Stimulated activated CD4-positive, alpha-beta T cell treated with anti-CD3 and anti-CD28 coated beads, Interleukin-12 subunit alpha, Interleukin-12 subunit beta, amount 100 ng/mL, for 24 hours (primary cell): ENCODE results near the gene GGTLC3.
A peak's percentile ranks its signal among the peaks of the same experiment; 100 is the strongest.
"Not testable (repeated sequence)": the region's sequence is repeated elsewhere in the genome, so short reads cannot be mapped to it uniquely, and the experiment has no call there.

ENCODE experiments used
- DNase-seq, 2 experiments: peaks; one replicate each; pipeline ENCODE4 v3.0.0-alpha.2; 2020; ENCODE audit warnings: low read depth in 2 of 2

GGTLC3 gene

GRCh38 chr22:18518061-18518460 lies at the start of gene GGTLC3:
Gene GGTLC3 (minus strand): TSS chr22:18518161. CDS start chr22:18517897, 264 bp downstream.
- DNase-seq: not testable (repeated sequence)

GRCh38 chr22:18560099-18560974 lies 42.4 kb upstream of the GGTLC3 start:
- not testable (repeated sequence) for DNase-seq

GRCh38 chr22:18558939-18559338 lies 41.0 kb upstream of the GGTLC3 start:
- not testable (repeated sequence) for DNase-seq

DNA sequence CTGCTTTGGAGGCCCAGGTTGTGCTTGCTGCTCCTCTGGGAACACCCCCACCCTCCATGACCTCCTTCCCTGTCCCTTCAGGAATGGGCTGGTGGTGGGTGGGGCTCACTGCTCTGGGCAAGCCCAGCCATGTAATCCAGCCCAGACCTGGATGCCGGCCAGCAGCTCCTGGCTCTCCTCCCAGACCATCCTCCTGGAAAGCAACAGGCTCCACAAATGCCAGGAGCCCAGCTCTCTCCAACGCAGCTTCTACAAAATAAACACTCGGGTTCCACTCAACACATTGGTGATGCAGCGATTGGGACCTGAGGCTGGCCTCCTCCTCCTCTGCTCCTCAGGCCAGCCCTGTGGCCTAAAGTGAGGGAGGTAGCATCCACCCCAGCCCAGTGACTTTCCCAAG lies 40.6 kb upstream of the GGTLC3 start:
- not testable (repeated sequence) for DNase-seq

DNA sequence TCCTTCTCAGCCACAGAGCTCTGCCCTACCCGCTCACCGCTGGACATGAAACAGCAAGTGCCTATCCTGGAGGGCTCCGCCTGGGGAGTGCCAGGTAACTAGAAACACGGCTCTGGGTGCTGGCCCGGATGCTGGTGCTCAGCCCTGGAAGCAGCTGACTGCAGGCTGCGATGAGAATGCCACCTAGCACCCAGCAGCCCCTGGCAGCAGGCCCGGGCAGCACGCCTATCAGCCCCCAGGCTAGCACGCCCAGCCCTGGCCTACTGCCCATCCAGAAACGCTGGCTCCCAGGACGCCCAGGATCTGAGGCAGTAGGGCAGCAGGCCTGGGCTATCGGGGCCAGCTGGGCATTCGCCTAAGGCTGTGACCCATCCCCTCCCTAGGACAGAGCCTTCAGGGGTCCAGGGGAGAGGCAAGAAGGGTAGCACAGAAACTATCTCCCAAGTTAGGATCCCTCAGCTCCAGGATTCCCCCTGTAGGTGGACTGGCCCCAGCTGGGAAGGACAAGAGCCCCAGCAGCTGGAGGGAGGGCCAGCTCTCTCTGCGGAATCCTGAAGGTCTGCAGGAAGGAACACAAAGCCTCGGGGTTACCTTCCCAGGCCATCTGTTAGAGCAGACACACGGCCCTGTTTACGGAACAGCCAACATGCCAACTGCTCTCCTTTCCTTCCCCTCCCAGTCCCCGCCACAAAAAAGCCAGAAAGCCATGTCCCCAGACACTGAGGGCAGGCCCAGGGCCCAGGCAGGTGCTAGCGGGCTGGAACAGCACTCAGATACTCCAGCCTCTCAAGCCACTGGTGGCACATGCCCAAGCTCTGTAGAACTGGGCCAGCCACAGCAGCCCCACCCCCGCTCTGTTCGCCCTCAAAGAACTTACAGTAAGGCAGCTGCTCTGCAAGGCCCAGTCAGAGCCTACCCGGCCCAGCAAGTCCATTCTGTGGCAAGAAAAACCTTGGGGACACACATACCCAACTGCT lies 36.6 kb upstream of the GGTLC3 start:
- not testable (repeated sequence) for DNase-seq

DNA sequence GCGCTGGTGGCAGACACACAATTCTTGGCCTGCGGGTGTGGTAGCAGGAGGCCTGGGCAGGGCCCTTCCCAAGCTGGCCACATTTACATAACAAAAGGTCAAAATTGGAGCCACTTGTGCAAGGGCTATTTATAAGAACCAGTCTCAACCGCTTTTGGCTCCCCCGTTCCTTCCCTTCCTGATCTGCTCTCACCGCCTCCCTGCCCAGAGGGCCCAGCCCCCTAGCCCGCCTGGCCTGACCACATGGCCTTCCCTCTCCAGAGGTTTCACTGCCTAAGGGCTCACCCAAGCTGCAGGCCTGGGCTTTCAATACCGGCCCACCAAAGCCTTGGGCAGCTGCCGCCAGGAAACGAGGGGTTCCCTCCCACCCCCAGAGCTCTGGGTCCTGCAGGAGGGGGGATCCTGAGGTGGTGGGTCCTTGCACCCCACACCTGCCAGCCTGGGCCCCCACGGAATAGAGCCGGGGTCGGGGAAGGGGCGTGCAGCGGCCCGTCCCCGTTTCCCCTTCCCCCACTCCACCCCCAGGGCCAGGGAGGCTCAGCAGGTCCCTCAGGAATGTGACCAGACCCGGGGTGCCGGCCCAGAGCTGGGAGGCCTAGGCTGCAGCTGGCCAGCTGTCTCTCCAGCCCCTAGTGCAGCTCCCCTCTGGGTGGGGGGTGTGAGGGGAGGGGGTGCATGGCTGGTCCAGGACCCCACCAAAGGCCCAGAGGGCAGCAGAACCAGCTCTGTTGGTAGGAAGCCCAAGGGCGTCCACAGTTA lies 35.1 kb upstream of the GGTLC3 start:
- DNase-seq: not testable (repeated sequence)

DNA sequence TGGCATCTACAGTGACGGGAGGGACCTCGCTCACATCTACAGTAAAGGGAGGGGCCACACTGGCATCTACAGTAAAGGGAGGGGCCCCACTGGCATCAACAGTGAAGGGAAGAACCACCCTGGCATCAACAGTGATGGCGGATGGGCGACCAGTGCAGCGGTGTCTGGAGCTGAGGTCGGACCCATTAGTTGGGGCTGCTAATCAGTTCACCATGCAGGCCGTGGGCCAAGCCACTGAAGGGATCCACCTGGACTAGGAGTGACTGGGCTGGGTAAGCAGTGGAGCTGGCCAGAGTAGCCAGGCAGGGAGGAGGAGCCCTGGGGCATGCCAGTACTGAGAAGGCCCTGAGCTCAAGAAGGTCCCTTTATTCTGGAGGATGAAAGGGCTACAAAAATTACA lies 33.1 kb upstream of the GGTLC3 start:
- DNase-seq: not testable (repeated sequence)

GRCh38 chr22:18549458-18550179 lies 31.7 kb upstream of the GGTLC3 start:
- DNase-seq: not testable (repeated sequence)

GRCh38 chr22:18544615-18545014 lies 26.7 kb upstream of the GGTLC3 start:
- DNase-seq: not testable (repeated sequence)

- DNase-seq: not testable (repeated sequence)
Measured at GRCh38 chr22:18543400-18543799, 25.4 kb upstream of the GGTLC3 start.

DNA sequence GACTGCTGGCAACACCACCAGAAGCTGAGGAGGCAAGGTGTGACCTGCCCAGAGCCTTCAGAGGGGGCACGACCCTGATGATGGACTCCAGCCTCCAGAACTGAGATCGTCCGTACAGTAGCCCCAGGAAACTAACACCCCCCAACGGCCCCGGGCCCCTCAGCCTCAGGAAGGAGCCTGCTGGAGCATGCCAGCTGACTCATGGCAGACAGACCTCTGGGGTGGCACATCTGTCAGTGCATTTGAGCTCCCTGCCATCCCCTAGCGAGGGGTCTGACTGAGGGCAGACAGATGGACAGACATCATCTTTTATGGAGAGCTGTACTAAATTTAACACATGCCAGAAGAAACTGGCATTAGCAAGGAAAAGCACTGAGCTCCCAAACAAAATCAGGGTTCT lies 22.0 kb upstream of the GGTLC3 start:
- not testable (repeated sequence) for DNase-seq

DNA sequence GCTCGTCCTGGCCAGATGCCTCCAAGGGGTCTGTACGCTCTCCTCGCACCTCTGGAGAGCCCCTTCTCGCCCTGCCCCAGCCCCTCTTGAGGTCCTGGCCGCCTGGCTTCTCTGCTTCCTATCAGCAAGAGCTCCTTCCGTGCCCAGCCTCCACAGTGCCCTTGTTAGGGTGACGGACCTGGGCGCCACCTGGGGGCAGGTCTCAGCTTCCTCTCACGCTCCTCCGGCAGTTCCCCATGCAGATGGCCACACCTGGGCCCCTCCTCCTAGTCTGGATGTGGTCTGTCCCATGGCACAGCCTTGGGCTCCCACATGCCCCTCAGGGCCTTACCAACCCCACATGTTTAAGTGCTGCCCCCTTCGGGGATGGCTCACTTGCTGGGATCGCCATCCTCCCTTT lies 16.4 kb upstream of the GGTLC3 start:
- not testable (repeated sequence) for DNase-seq

- DNase-seq: not testable (repeated sequence)
Measured at GRCh38 chr22:18533633-18534032, 15.7 kb upstream of the GGTLC3 start.

DNA sequence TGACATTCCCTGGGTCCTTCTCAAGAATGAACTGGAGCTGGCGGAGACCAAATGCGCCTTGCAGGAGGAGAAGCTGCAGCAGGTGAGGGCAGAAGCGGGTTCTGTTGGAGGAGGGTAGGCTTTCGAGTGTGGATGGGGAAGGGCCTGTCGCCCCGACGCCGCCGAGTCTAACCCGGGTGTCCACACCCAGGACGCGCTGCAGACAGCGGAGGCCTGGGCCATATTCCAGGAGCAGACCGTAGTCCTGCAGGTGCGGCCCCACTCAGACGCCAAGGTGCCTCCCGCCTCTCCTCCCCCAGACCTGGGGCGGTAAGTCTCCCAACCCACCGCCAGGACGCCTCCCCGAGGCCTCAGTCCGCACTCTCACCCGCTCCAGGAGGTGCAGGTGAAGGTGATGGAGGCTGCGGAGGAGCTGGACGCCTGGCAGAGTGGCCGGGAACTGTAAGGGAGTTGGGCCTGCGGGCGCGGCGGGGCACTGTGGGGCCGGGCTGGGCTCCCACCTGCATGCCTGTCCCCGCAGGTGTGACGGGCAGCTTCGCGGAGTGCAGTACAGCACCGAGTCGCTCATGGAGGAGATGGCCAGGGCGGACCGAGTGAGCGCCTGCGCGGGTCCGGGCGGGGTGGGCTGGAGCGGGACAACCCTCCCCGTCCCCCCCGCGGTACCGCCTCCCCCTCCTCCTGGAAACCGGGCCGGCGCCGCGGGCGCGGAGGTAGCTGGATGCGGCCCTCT lies 11.6 kb upstream of the GGTLC3 start:
- DNase-seq: not testable (repeated sequence)

DNA sequence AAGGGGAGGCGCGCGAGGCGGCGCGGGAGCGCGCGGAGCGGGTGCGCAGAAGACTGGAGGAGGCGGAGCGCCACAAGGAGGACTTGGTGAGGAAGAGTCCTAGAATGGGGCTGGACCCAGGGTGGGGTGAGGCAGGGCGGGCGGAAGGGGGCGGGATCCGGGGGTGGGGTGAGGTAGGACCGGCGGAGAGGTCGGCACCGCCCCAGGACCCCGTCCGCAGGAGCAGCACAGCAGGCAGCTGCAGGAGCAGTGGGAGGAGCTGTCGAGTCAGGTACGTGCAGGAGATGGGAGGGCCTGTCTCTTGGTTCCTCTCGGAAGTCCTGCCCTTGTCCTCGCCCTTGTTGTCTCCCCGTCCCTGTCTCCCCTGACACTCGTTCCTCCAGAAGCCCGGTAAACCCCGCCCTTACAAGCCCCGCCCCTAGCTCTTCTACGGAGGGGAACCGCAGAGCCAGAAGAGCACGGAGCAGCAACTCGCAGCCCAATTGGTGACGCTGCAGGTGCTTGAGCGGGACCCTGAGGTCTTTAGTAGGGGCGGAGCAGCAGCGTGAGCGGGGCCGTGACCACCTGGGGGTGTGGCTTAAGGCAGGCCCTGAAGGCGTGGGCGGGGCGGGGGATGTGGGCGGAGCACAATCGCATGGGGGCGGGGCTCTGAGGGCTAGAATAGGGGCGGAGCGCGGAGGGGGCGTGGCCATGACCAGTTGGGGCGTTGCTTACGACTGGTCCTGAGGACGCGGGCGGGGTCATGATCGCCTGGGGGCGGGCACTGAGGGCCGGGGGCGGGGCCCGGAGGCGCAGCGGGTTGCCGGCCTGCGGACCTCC lies 10.8 kb upstream of the GGTLC3 start:
- peak; percentile 87 to 90 for DNase-seq

DNA sequence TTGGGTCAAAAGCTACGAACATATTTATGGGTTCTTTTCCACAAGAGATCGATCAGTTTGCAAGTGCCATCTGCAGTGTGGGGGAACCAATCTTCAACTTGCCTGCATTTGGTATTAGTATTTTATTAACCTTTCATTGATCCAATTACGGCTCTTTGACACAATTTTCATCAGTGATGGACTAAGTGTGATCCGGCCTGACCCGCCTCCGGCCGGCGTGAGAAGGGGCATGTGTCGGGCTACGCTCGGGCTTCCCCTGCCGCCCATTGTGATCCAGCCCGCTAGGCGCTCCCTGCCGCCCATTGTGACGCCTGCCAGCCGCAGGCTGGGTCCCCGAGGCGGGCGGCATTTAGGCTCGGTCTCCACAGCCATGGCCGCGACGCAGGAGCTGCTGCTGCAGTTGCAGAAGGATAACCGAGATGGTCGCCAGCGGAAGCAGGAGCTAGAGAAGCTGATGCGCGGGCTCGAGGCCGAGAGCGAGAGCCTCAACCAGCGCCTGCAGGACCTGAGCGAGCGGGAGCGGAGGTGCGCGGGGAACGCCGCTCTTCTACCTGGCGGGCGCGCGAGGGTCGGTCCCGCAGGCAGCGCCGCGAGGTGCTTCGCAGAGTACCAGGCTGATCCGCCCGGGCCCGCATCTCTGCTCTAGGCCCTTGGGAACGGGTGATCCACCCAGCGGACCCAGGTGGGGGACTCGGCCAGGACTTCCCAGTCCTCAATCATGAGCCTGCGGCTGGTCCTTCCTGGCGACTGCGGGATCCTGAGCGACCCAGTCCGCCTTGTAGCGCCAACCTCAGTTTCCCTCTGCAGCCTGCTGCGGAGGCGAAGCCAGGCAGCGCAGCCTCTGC lies 10.0 kb upstream of the GGTLC3 start, which contains the start of gene TMEM191B:
Gene TMEM191B, plus strand, starts transcription at position 51 of the 845 bp plus-strand sequence. Its CDS starts 179 bp downstream, at position 230.
- DNase-seq: not testable (repeated sequence)

DNA sequence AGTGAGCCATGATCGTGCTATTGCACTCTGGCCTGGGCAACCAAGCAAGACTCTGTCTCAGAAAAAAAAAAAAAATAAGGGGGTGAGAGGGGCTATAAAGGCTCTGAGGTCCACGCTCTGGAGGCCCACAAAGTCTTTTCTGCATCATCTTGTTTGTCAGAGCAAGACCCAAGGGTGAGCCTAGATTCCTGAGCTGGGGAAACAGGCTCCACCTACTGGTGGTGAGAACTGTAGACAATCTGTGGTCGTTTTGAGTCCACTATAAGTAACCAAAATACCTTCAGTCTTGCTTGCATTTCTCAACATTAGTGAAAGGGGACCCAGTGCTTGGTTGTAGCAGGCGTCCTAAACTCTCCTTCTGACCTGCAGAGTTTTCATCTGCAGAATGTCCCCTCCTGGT lies 5.4 kb upstream of the GGTLC3 start:
- not testable (repeated sequence) for DNase-seq

- not testable (repeated sequence) for DNase-seq
Measured at GRCh38 chr22:18522762-18523161, 4.8 kb upstream of the GGTLC3 start.
